HFFc6 (cell line): ENCODE results near the gene SH3BP4. TPM values are rescaled to one million over a fixed set of nuclear protein-coding genes. Genes with fewer than 3 reads are reported as not detected.

Experiments
- DNase-seq: peaks from one replicate; pipeline ENCODE4 v3.0.0-alpha.2; 2018
- H3K27ac Mint-ChIP-seq: 2 replicates; pipeline ENCODE4 v1.8.0; 2020; ENCODE audit warnings: mild to moderate bottlenecking, mixed read lengths
- H3K27me3 Mint-ChIP-seq: 2 replicates; pipeline ENCODE4 v1.8.0; 2021; ENCODE audit warnings: mild to moderate bottlenecking, moderate library complexity, mixed read lengths; ENCODE audit not compliant: insufficient read depth
- H3K36me3 Mint-ChIP-seq: 2 replicates; pipeline ENCODE4 v1.8.0; 2021; ENCODE audit warnings: low read depth, mixed read lengths
- H3K4me1 Mint-ChIP-seq: 2 replicates; pipeline ENCODE4 v1.8.0; 2020; ENCODE audit warnings: low read depth, mixed read lengths
- H3K4me3 Mint-ChIP-seq: 2 replicates; pipeline ENCODE4 v1.8.0; 2020; ENCODE audit warnings: mild to moderate bottlenecking, moderate library complexity, mixed read lengths
- H3K9me3 Mint-ChIP-seq: 2 replicates; pipeline ENCODE4 v1.8.0; 2020; ENCODE audit warnings: mild to moderate bottlenecking, mixed read lengths
- total RNA-seq, 6 experiments: library from RNA; stranded (reverse); fragmentation: NEBNext Ultra II Directional; extraction: Animal tissue kit (Norgen Biotek cat#: 25700); gene quantifications; 2 replicates in 1 of 6; 3 replicates in 5 of 6; pipeline ENCODE4 v1.2.3, GENCODE V29; 2021
- TF ChIP-seq, protein P1 (sequence below): fragments of 200-600 bp; sonication (generic); IDR thresholded peaks from 2 replicates; pipeline ENCODE4 v1.5.0; 2021; ENCODE audit warnings: antibody characterized with exemption, mild to moderate bottlenecking

SH3BP4 gene
- total RNA-seq, 6 experiments from 2014 or later: 82.3 to 98.7 (median 87.8) TPM

DNA sequence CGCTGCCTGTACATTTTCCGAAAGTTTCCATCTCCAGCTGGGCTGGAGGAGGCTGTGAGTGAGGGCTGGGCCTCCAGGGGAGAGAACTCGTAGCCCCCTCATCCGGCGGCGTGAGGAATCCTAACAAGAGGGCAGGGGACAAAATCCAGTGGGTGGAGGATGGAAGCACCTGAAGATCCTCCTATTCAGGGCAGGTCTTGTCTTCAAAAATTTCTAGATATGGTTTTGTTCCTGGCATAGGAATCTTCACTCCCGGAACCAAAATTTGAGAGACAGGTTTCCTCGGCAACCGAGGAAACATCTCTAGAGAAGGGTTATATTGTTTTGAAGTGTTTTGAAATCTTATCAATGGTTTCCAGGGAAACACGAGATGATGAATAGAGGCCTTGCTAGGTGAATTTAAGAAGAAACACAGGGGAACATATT is 136.7 kb downstream of the SH3BP4 start:
- H3K27me3 Mint-ChIP-seq: peaks cover 3% of the 10 kb centered on the region; the same call in 1 of the 2 replicates
- TF ChIP-seq, protein P1, sequence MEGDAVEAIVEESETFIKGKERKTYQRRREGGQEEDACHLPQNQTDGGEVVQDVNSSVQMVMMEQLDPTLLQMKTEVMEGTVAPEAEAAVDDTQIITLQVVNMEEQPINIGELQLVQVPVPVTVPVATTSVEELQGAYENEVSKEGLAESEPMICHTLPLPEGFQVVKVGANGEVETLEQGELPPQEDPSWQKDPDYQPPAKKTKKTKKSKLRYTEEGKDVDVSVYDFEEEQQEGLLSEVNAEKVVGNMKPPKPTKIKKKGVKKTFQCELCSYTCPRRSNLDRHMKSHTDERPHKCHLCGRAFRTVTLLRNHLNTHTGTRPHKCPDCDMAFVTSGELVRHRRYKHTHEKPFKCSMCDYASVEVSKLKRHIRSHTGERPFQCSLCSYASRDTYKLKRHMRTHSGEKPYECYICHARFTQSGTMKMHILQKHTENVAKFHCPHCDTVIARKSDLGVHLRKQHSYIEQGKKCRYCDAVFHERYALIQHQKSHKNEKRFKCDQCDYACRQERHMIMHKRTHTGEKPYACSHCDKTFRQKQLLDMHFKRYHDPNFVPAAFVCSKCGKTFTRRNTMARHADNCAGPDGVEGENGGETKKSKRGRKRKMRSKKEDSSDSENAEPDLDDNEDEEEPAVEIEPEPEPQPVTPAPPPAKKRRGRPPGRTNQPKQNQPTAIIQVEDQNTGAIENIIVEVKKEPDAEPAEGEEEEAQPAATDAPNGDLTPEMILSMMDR: no peak
- DNase-seq: no peak
- no peaks in the 10 kb centered on the region for H3K9me3 Mint-ChIP-seq
- no peak overlapping the region for H3K27ac Mint-ChIP-seq
- H3K4me1 Mint-ChIP-seq: peaks cover 13% of the 10 kb centered on the region
- no peak overlapping the region for H3K4me3 Mint-ChIP-seq
- peaks cover 9% of the 10 kb centered on the region; the same call in 1 of the 2 replicates for H3K36me3 Mint-ChIP-seq

DNA sequence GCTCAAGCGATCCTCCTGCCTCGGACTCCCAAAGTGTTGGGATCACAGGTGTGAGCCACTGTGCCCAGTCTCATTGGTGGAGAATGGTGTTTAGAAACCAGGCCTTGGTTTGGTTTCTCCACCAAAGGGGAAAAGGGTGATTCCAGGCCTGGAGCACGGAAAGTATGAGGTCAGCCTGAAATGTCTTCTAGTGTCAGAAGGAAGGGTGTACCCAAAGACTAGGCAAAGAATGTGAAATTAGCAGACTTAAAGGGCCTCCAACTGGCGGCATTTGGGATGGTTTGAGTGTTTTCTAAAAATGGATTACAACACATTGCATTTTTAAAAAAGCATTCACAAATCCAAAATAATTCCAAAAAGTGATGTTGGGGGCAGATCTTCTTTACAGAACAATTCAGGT is 139.6 kb downstream of the SH3BP4 start:
- Mint-ChIP-seq H3K36me3 (no peaks in the 10 kb centered on the region), H3K27me3 (peaks cover 3% of the 10 kb centered on the region), H3K27ac (no peak overlapping the region), H3K4me1 (peaks cover 7% of the 10 kb centered on the region), H3K9me3 (no peaks in the 10 kb centered on the region), H3K4me3 (no peak overlapping the region)
- TF ChIP-seq, protein P1: no peak
- no peak for DNase-seq

DNA sequence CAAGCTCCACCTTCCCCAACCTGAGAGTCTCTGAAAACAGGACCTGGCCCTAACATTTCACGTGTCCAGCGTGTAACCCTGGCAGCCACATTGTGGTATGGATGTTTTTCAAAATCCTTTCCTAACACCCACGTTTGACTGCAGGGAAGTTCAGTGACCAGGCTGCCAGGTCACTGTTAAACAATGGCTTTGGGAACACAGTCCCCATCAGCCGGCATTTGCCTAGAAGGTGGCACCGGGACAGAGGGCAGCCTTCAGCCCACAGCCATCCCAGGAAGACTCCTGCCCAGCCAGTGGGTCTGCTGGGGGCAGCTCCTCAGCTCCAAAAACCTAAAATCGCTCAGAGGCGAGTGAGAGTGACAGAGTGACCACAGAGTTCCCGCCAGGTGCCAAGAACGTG is 140.2 kb downstream of the SH3BP4 start:
- Mint-ChIP-seq H3K36me3 (no peaks in the 10 kb centered on the region), H3K27ac (no peak overlapping the region), H3K9me3 (no peaks in the 10 kb centered on the region), H3K4me1 (peaks cover 7% of the 10 kb centered on the region), H3K4me3 (no peak overlapping the region), H3K27me3 (peaks cover 3% of the 10 kb centered on the region)
- TF ChIP-seq, protein P1: no peak
- DNase-seq: no peak

DNA sequence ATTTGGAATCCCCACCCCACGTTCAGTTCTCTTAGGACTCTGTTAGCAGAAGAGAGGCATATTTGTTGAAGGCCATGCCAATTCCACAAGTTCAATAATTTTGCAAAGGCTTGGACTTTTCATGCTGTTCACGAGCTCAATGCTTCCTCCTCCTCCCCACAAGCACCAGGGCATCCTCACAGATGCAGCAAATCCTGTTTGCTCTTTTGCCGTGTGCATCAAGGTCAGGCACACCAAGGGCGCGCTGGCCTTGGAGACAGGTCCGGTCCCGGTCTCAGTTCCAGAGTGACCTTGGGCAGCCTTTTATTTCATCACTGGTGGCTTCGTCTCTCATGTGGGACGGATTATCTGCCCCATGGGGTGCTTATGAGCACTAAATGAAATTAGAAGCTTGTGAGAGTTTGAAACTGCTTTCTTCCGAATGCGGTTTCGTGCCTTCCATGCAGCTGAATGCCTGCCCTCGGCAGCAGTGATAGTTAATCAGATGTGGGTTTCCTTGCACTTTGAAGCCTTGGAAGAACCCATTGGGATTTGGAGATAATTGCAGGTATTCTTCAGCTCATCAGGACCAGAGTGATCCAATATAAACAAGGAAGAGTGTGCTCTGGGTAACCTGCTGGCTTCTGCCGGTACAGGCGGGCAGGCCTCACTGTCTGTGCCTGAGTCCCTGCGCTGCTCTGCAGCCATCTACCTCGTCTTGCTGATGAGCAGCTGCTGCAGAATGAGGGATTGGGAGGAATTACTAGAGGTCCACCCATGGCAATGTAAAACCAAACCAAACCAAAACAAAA is 140.8 kb downstream of the SH3BP4 start:
- no peaks in the 10 kb centered on the region for H3K36me3 Mint-ChIP-seq
- H3K9me3 Mint-ChIP-seq: no peaks in the 10 kb centered on the region
- TF ChIP-seq, protein P1: no peak
- DNase-seq: no peak
- peaks cover 7% of the 10 kb centered on the region for H3K4me1 Mint-ChIP-seq
- H3K27me3 Mint-ChIP-seq: peaks cover 3% of the 10 kb centered on the region
- H3K4me3 Mint-ChIP-seq: no peak overlapping the region
- H3K27ac Mint-ChIP-seq: no peak overlapping the region

DNA sequence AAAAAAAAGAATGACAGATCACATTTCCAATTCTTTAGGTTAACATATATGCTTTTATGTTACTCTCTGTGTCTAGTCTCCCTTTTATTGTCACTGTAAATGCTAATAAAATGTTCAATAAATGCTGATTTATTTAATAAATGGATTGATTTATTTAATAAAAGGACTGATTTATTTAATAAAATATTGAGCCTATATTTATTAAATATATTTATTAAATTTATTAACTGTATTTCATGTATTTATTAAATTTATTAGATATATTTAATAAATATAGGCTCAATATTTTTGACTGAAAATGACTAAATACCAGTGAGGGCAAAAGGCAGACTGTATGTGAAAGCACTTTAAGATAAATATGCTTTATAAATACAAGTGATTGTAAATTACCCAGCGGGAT is 142.6 kb downstream of the SH3BP4 start:
- Mint-ChIP-seq H3K4me1 (peaks cover 22% of the 10 kb centered on the region), H3K27ac (no peak overlapping the region), H3K9me3 (no peaks in the 10 kb centered on the region), H3K36me3 (no peaks in the 10 kb centered on the region), H3K27me3 (no peaks in the 10 kb centered on the region; the same call in 1 of the 2 replicates), H3K4me3 (no peak overlapping the region)
- TF ChIP-seq, protein P1: no peak
- DNase-seq: no peak
